ENCODE results near the gene TRABD. TPM values are rescaled to one million over a fixed set of nuclear protein-coding genes. Genes with fewer than 3 reads are reported as not detected.
A peak's percentile ranks its signal among the peaks of the same experiment; 100 is the strongest.

TRABD gene
- total RNA-seq, 6 experiments from 2014 or later: 25.0 to 36.0 (median 27.6) TPM

- peak overlapping the region; percentile 66 for H3K4me3 Mint-ChIP-seq
Observed at GRCh38 chr22:50190182-50190940, 4.6 kb downstream of the TRABD start.

GRCh38 chr22:50190941-50191741 is 5.4 kb downstream of the TRABD start:
- no peak for DNase-seq
- Mint-ChIP-seq H3K27me3 (ENCODE audit: insufficient read depth) (peaks cover 4% of the 10 kb centered on the region), H3K9me3 (no peaks in the 10 kb centered on the region), H3K4me3 (peak overlapping the region; percentile 66; the same call in 1 of the 2 replicates), H3K4me1 (ENCODE audit: low read depth) (peaks cover 31% of the 10 kb centered on the region), H3K36me3 (ENCODE audit: low read depth) (peaks cover 5% of the 10 kb centered on the region; the same call in 1 of the 2 replicates), H3K27ac (peak overlapping the region; percentile 42)
- TF ChIP-seq CTCF (IDR thresholded peaks at IDR 0.05): no peak

More at GRCh38 chr22:50190182-50190940, 4.6 kb downstream of the TRABD start:
- Mint-ChIP-seq H3K36me3 (ENCODE audit: low read depth) (peaks cover 5% of the 10 kb centered on the region; the same call in 1 of the 2 replicates), H3K27ac (peak overlapping the region; percentile 70), H3K4me1 (ENCODE audit: low read depth) (peaks cover 31% of the 10 kb centered on the region), H3K27me3 (ENCODE audit: insufficient read depth) (peaks cover 4% of the 10 kb centered on the region), H3K9me3 (no peaks in the 10 kb centered on the region)
- peak; percentile 69 for TF ChIP-seq CTCF (IDR thresholded peaks at IDR 0.05)
- DNase-seq: peak; percentile 44

- Mint-ChIP-seq H3K9me3 (no peaks in the 10 kb centered on the region), H3K27ac (no peak overlapping the region), H3K4me1 (ENCODE audit: low read depth) (peaks cover 26% of the 10 kb centered on the region), H3K4me3 (no peak overlapping the region), H3K27me3 (ENCODE audit: insufficient read depth) (no peaks in the 10 kb centered on the region; the same call in 1 of the 2 replicates), H3K36me3 (ENCODE audit: low read depth) (no peaks in the 10 kb centered on the region)
- TF ChIP-seq CTCF (IDR thresholded peaks at IDR 0.05): no peak
- no peak for DNase-seq
Observed at GRCh38 chr22:50192436-50193204, 6.9 kb downstream of the TRABD start.

GRCh38 chr22:50193621-50194020 is 7.9 kb downstream of the TRABD start:
- Mint-ChIP-seq H3K27me3 (ENCODE audit: insufficient read depth) (no peaks in the 10 kb centered on the region; the same call in 1 of the 2 replicates), H3K4me1 (ENCODE audit: low read depth) (peaks cover 26% of the 10 kb centered on the region), H3K9me3 (no peaks in the 10 kb centered on the region), H3K27ac (no peak overlapping the region), H3K36me3 (ENCODE audit: low read depth) (no peaks in the 10 kb centered on the region), H3K4me3 (no peak overlapping the region)
- no peak for DNase-seq
- TF ChIP-seq CTCF (IDR thresholded peaks at IDR 0.05): no peak
